ENCODE measurements around the gene EIF4E1B. TPM values are rescaled to one million over a fixed set of nuclear protein-coding genes. Genes with fewer than 3 reads are reported as not detected.

Gene EIF4E1B
- total and polyA plus RNA-seq, 2 donors (not counting 1 experiment from before 2014, with no cell fraction given), result not detected

GRCh38 chr5:176658817-176659511, 28.5 kb downstream of the EIF4E1B start:
- Mint-ChIP-seq H3K9me3 (ENCODE audit: insufficient read depth) (no peaks in the 10 kb centered on the region), H3K27me3 (peaks cover 9% of the 10 kb centered on the region), H3K4me1 (peaks cover 35% of the 10 kb centered on the region), H3K4me3 (peak overlapping the region; percentile 85), H3K27ac (peak overlapping the region; percentile 85)
- Histone ChIP-seq H3K79me2 (ENCODE audit: control insufficient read depth, insufficient read depth, low read length) (no peaks in the 10 kb centered on the region), H3K4me2 (replicated peaks; ENCODE audit: low read depth, low read length, poor library complexity, severe bottlenecking) (peak overlapping the region; percentile 69), H2AFZ (ENCODE audit: insufficient read depth, low read depth, low read length, poor library complexity, severe bottlenecking) (peak overlapping the region; percentile 69), H4K20me1 (ENCODE audit: control insufficient read depth, insufficient read depth, low read length, poor library complexity, severe bottlenecking) (no peaks in the 10 kb centered on the region), H3K9me3 (ENCODE audit: control extremely low read depth in 1 of 3, control insufficient read depth in 2 of 3, insufficient read depth in 1 of 3, low read length in 2 of 3) (no peaks in the 10 kb centered on the region), H3K4me3 (ENCODE audit: control extremely low read depth in 1 of 5, extremely low read depth in 1 of 5, insufficient read depth in 1 of 5, low read depth in 2 of 5, low read length in 4 of 5) (peak overlapping the region in 4 of 5 experiments; percentile 12 to 56 (median 34)), H3K27ac (ENCODE audit: low read length in 2 of 2) (peak overlapping the region; percentile 13 to 56), H3K4me1 (ENCODE audit: control insufficient read depth in 2 of 2, insufficient read depth in 2 of 2, low read length in 2 of 2) (peaks cover 25 to 33% of the 10 kb centered on the region in 2 donors), H3K9ac (ENCODE audit: low read length) (peak overlapping the region; percentile 58), H3K27me3 (replicated peaks in 1 of 4; ENCODE audit: control extremely low read depth in 1 of 4, control insufficient read depth in 3 of 4, insufficient read depth in 4 of 4, low read length in 3 of 4) (peaks cover 0 to 9% (median 0%) of the 10 kb centered on the region in 4 experiments), H3K36me3 (replicated peaks in 1 of 2; ENCODE audit: control extremely low read depth in 1 of 2, control insufficient read depth in 1 of 2, extremely low read depth in 1 of 2, insufficient read depth in 2 of 2, low read length in 1 of 2) (peaks cover 0 to 12% of the 10 kb centered on the region in 2 experiments)
- ChIA-PET CTCF (interaction anchor here (1.2 to 5.6 kb wide), 11 partner anchors 9 to 453 kb away, joined by 3 to 78 read pairs (median 10); partner anchors contain the start of genes CLTB, EIF4E1B, SNCB and TSPAN17), POLR2A (interaction anchor here (1.2 kb wide), 1 partner anchor 12 kb away, joined by 3 read pairs; no protein-coding TSS in a partner anchor)
- ATAC-seq (ENCODE audit: low read depth), result no peak
- no peak for TF ChIP-seq CTCF (IDR thresholded peaks at IDR 0.05)
- TF ChIP-seq EZH2 (IDR thresholded peaks at IDR 0.05; ENCODE audit: borderline replicate concordance, insufficient read depth, low read depth, low read length, poor library complexity, severe bottlenecking), result no peak
- DNase-seq, result peak; percentile 60
- intact Hi-C loops (cut with micrococcal nuclease), result loop anchor here (2.0 kb wide), 1 partner anchor 300 kb away; no protein-coding TSS in a partner anchor
- WGBS (ENCODE audit: insufficient coverage), result 37% methylated on average over 5 of the region's 11 CpGs

- Mint-ChIP-seq H3K27ac (peak overlapping the region; percentile 85), H3K9me3 (ENCODE audit: insufficient read depth) (no peaks in the 10 kb centered on the region), H3K4me3 (peak overlapping the region; percentile 85), H3K4me1 (peaks cover 32% of the 10 kb centered on the region), H3K27me3 (peaks cover 14% of the 10 kb centered on the region)
- CTCF ChIA-PET, result interaction anchor here (1.2 to 5.6 kb wide), 10 partner anchors 9 to 453 kb away, joined by 3 to 78 read pairs (median 17); partner anchors contain the start of genes CLTB, EIF4E1B, FAF2 and SNCB
- Histone ChIP-seq H3K9ac (ENCODE audit: low read length) (no peak overlapping the region), H3K9me3 (ENCODE audit: control extremely low read depth in 1 of 3, control insufficient read depth in 2 of 3, insufficient read depth in 1 of 3, low read length in 2 of 3) (no peaks in the 10 kb centered on the region), H3K79me2 (ENCODE audit: control insufficient read depth, insufficient read depth, low read length) (no peaks in the 10 kb centered on the region), H3K36me3 (replicated peaks in 1 of 2; ENCODE audit: control extremely low read depth in 1 of 2, control insufficient read depth in 1 of 2, extremely low read depth in 1 of 2, insufficient read depth in 2 of 2, low read length in 1 of 2) (peaks cover 0 to 12% of the 10 kb centered on the region in 2 experiments), H3K4me1 (ENCODE audit: control insufficient read depth in 2 of 2, insufficient read depth in 2 of 2, low read length in 2 of 2) (peaks cover 25 to 30% of the 10 kb centered on the region in 2 donors), H3K4me2 (replicated peaks; ENCODE audit: low read depth, low read length, poor library complexity, severe bottlenecking) (peak overlapping the region; percentile 69), H3K27ac (ENCODE audit: low read length in 2 of 2) (peak overlapping the region in 1 of 2 donors; percentile 56), H3K27me3 (replicated peaks in 1 of 4; ENCODE audit: control extremely low read depth in 1 of 4, control insufficient read depth in 3 of 4, insufficient read depth in 4 of 4, low read length in 3 of 4) (peaks cover 0 to 14% (median 2%) of the 10 kb centered on the region in 4 experiments), H2AFZ (ENCODE audit: insufficient read depth, low read depth, low read length, poor library complexity, severe bottlenecking) (peak overlapping the region; percentile 69), H4K20me1 (ENCODE audit: control insufficient read depth, insufficient read depth, low read length, poor library complexity, severe bottlenecking) (no peaks in the 10 kb centered on the region), H3K4me3 (ENCODE audit: control extremely low read depth in 1 of 5, extremely low read depth in 1 of 5, insufficient read depth in 1 of 5, low read depth in 2 of 5, low read length in 4 of 5) (no peak overlapping the region)
- POLR2A ChIA-PET, result no interaction called here
- intact Hi-C loops (cut with micrococcal nuclease), result loop anchor here (2.0 kb wide), 1 partner anchor 299 kb away; no protein-coding TSS in a partner anchor
- ATAC-seq (ENCODE audit: low read depth) (no peak), DNase-seq (no peak)
- TF ChIP-seq EZH2 (IDR thresholded peaks at IDR 0.05; ENCODE audit: borderline replicate concordance, insufficient read depth, low read depth, low read length, poor library complexity, severe bottlenecking) (no peak), CTCF (IDR thresholded peaks at IDR 0.05) (no peak)
- 79% methylated on average over 6 of the region's 7 CpGs for WGBS (ENCODE audit: insufficient coverage)
These were observed 29.0 kb downstream of the EIF4E1B start for GRCh38 chr5:176659512-176659839.
